A673 (cell line): Measurements from ENCODE around the gene FAM209B. TPM values are rescaled to one million over a fixed set of nuclear protein-coding genes. Genes with fewer than 3 reads are reported as not detected.

ENCODE experiments used
- BruUV-seq: library from RNA; stranded (reverse); fragments of 400-500 nt; replicated peaks from 2 replicates; lab custom pipeline; 2021; lab: Mats Ljungman, UMichigan
- CTCF ChIA-PET: fragments of 300-600 bp; sonication (Branson Sonifier 250); formaldehyde crosslinking; loops from one replicate; lab custom pipeline; 2022; ENCODE audit warnings: antibody characterized with exemption; lab: Charles Lee
- POLR2A ChIA-PET: fragments of 300-600 bp; sonication (Branson Sonifier 250); formaldehyde crosslinking; loops from one replicate; lab custom pipeline; 2022; ENCODE audit warnings: antibody characterized with exemption; ENCODE audit not compliant: low non-redundant PET; lab: Charles Lee
- DNase-seq: peaks from one replicate; pipeline ENCODE4 v3.0.0-alpha.2; 2015; ENCODE audit warnings: low spot score
- H3K27ac ChIP-seq: fragments of 200-600 bp; sonication (generic); 2 replicates; pipeline ENCODE4 v1.5.1; 2016; ENCODE audit warnings: mixed run types, low read depth, mild to moderate bottlenecking, mixed read lengths, antibody characterized with exemption, low read length; ENCODE audit not compliant: poor library complexity, severe bottlenecking
- H3K27me3 ChIP-seq: fragments of 200-600 bp; sonication (generic); replicated peaks from 2 replicates; pipeline ENCODE4 v1.6.1; 2017; ENCODE audit warnings: mixed run types, low read depth, mild to moderate bottlenecking, mixed read lengths, antibody characterized with exemption, low read length; ENCODE audit not compliant: insufficient read depth, poor library complexity
- H3K36me3 ChIP-seq: fragments of 200-600 bp; sonication (generic); 2 replicates; pipeline ENCODE4 v1.6.1; 2016; ENCODE audit warnings: mixed run types, mild to moderate bottlenecking, mixed read lengths, antibody characterized with exemption, low read length; ENCODE audit not compliant: insufficient read depth, poor library complexity, severe bottlenecking
- H3K4me1 ChIP-seq: fragments of 200-600 bp; sonication (generic); 2 replicates; pipeline ENCODE4 v1.6.1; 2017; ENCODE audit warnings: mixed run types, mild to moderate bottlenecking, mixed read lengths, antibody characterized with exemption, low read length; ENCODE audit not compliant: insufficient read depth, poor library complexity, severe bottlenecking
- H3K4me3 ChIP-seq: fragments of 200-600 bp; sonication (generic); 2 replicates; pipeline ENCODE4 v1.5.1; 2016; ENCODE audit warnings: low read depth, mixed run types, mild to moderate bottlenecking, mixed read lengths, low read length; ENCODE audit not compliant: poor library complexity, severe bottlenecking
- H3K9me3 ChIP-seq: fragments of 200-600 bp; sonication (generic); 2 replicates; pipeline ENCODE4 v1.6.1; 2016; ENCODE audit warnings: mixed run types, low read depth, mild to moderate bottlenecking, mixed read lengths, antibody characterized with exemption, low read length; ENCODE audit not compliant: poor library complexity, severe bottlenecking
- CTCF ChIP-seq: fragments of 300-800, 200-600 bp; sonication (generic); conservative IDR thresholded peaks from 2 replicates; pipeline ENCODE4 v1.5.1; 2017; ENCODE audit warnings: low read depth, mild to moderate bottlenecking, antibody characterized with exemption, low read length, moderate library complexity, mixed read lengths
- EZH2 ChIP-seq: fragments of 200-600 bp; sonication (generic); IDR thresholded peaks from 2 replicates; pipeline ENCODE4 v1.6.1; 2017; ENCODE audit warnings: borderline replicate concordance, low read depth, mild to moderate bottlenecking, mixed read lengths, antibody characterized with exemption, low read length; ENCODE audit not compliant: poor library complexity, severe bottlenecking
- intact Hi-C: fragments of 100-400 bp; cut with micrococcal nuclease; formaldehyde crosslinking; loops from one replicate; pipeline ENCODE4 v1.10.0; 2022; ENCODE audit not compliant: unreplicated experiment
- total RNA-seq: library from RNA; stranded (reverse); gene quantifications from 2 replicates; pipeline ENCODE4 v1.2.3, GENCODE V29; 2021

Gene FAM209B
- total RNA-seq, 1 experiment from 2014 or later: 0.45 TPM

- Histone ChIP-seq H3K4me3 (no peak overlapping the region), H3K27me3 (no peaks in the 10 kb centered on the region), H3K36me3 (peaks cover 30% of the 10 kb centered on the region), H3K4me1 (no peaks in the 10 kb centered on the region), H3K9me3 (peaks cover 4% of the 10 kb centered on the region), H3K27ac (no peak overlapping the region)
- CTCF ChIA-PET: no interaction called here
- intact Hi-C loops: no loop called here
- BruUV-seq: TSS peak; percentile 81
- DNase-seq: no peak
- no peak for TF ChIP-seq EZH2
- TF ChIP-seq CTCF: no peak
- POLR2A ChIA-PET: no interaction called here
These were observed 14.9 kb upstream of the FAM209B start for GRCh38 chr20:56518126-56518525.

- no peaks in the 10 kb centered on the region for H3K27me3 ChIP-seq
- intact Hi-C loops: no loop called here
- no peak overlapping the region for H3K27ac ChIP-seq
- no peak overlapping the region for H3K4me3 ChIP-seq
- TF ChIP-seq CTCF: no peak
- no peak for TF ChIP-seq EZH2
- peaks cover 4% of the 10 kb centered on the region for H3K9me3 ChIP-seq
- POLR2A ChIA-PET: no interaction called here
- no peak for DNase-seq
- no TSS peak for BruUV-seq
- no peaks in the 10 kb centered on the region for H3K4me1 ChIP-seq
- CTCF ChIA-PET: no interaction called here
- peaks cover 28% of the 10 kb centered on the region for H3K36me3 ChIP-seq
These were observed 14.2 kb upstream of the FAM209B start for GRCh38 chr20:56518721-56519398.

GRCh38 chr20:56519551-56519950 is 13.5 kb upstream of the FAM209B start:
- peaks cover 28% of the 10 kb centered on the region for H3K36me3 ChIP-seq
- POLR2A ChIA-PET: no interaction called here
- H3K9me3 ChIP-seq: peaks cover 4% of the 10 kb centered on the region
- no peaks in the 10 kb centered on the region for H3K4me1 ChIP-seq
- H3K27ac ChIP-seq: no peak overlapping the region
- intact Hi-C loops: no loop called here
- CTCF ChIA-PET: no interaction called here
- no peaks in the 10 kb centered on the region for H3K27me3 ChIP-seq
- no peak for TF ChIP-seq CTCF
- no peak for TF ChIP-seq EZH2
- BruUV-seq: no TSS peak
- H3K4me3 ChIP-seq: no peak overlapping the region
- DNase-seq: no peak
